ENCODE measurements around the gene DTX3.
"Not testable (repeated sequence)": the region's sequence is repeated elsewhere in the genome, so short reads cannot be mapped to it uniquely, and the experiment has no call there.

DTX3 gene

GRCh38 chr12:57584050-57584449 is 20.6 kb upstream of the DTX3 start:
- no peak for DNase-seq

- no peak for DNase-seq
Observed at GRCh38 chr12:57584690-57585089, 19.9 kb upstream of the DTX3 start.

- no peak for DNase-seq
Observed at GRCh38 chr12:57585156-57585555, 19.5 kb upstream of the DTX3 start.

GRCh38 chr12:57586128-57586527 is 18.5 kb upstream of the DTX3 start:
- no peak for DNase-seq

GRCh38 chr12:57586832-57587429 is 17.7 kb upstream of the DTX3 start:
- no peak for DNase-seq

- DNase-seq, result not testable (repeated sequence)
Observed at GRCh38 chr12:57588951-57589610, 15.5 kb upstream of the DTX3 start.

GRCh38 chr12:57590479-57590863 is 14.2 kb upstream of the DTX3 start:
- DNase-seq, result no peak

- peak; percentile 88 for DNase-seq
Observed at GRCh38 chr12:57590864-57591781, 13.5 kb upstream of the DTX3 start, which contains the start of gene PIP4K2C. PIP4K2C (plus strand) TSS chr12:57591192; CDS start chr12:57591290, 98 bp downstream.

GRCh38 chr12:57591782-57592325 is 12.8 kb upstream of the DTX3 start:
- no peak for DNase-seq

- no peak for DNase-seq
Observed at GRCh38 chr12:57592551-57593165, 12.0 kb upstream of the DTX3 start.

- DNase-seq, result no peak
Observed at GRCh38 chr12:57593187-57593586, 11.4 kb upstream of the DTX3 start.

GRCh38 chr12:57600395-57600794 is 4.2 kb upstream of the DTX3 start:
- no peak for DNase-seq

- no peak for DNase-seq
Observed at GRCh38 chr12:57602544-57602943, 2.1 kb upstream of the DTX3 start.

- no peak for DNase-seq
Observed at GRCh38 chr12:57603324-57603723, 1.3 kb upstream of the DTX3 start.

GRCh38 chr12:57603815-57604453 is 690 bp upstream of the DTX3 start:
- no peak for DNase-seq

GRCh38 chr12:57604992-57605810 is 577 bp downstream of the DTX3 start:
- peak; percentile 20 for DNase-seq

GRCh38 chr12:57605811-57606311 is 1.2 kb downstream of the DTX3 start:
- no peak for DNase-seq

- no peak for DNase-seq
Observed at GRCh38 chr12:57606399-57606798, 1.8 kb downstream of the DTX3 start.

- no peak for DNase-seq
Observed at GRCh38 chr12:57606821-57607220, 2.2 kb downstream of the DTX3 start.

GRCh38 chr12:57607958-57608663 is 3.5 kb downstream of the DTX3 start:
- DNase-seq, result no peak

All from stimulated activated CD4-positive, alpha-beta T cell treated with anti-CD3 and anti-CD28 coated beads, Interleukin-15, amount 100 ng/mL, for 24 hours (primary cell).